ENCODE data around the gene MEAF6. TPM values are rescaled to one million over a fixed set of nuclear protein-coding genes. Genes with fewer than 3 reads are reported as not detected.
A peak's percentile ranks its signal among the peaks of the same experiment; 100 is the strongest.

MEAF6 gene
- total RNA-seq, 1 donor from 2014 or later, result 83.1 TPM

DNA sequence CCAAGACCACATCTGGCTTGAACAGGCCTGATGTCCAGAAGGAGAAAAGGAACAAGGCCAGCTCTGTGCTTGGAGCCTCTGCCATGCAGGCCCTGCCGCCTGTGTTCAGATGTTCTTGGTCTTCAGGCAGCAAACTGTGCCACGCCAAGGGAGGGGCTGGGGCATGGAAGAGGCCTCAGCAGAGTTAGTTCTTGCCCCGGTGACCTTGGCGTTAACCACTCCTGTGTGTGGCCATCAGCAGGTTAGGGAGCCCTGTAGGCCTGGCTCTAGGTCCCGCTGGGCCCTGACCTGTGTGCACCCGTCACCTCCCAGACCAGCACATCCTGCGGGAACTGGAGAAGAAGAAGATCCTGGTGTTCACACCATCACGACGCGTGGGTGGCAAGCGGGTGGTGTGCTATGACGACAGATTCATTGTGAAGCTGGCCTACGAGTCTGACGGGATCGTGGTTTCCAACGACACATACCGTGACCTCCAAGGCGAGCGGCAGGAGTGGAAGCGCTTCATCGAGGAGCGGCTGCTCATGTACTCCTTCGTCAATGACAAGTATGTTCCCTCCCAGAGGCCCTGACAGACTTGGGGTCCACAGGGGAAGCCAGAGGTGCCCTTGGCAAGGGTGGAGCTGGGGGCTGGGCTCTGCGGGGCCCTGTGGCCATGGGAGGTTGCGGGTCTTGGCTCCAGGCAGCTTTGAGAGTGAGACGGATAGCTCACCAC is 33.1 kb downstream of the MEAF6 start:
- H3K27ac Mint-ChIP-seq, result peak overlapping the region; percentile 56
- no peak overlapping the region for H3K4me3 Mint-ChIP-seq (ENCODE audit: low read depth)
- H3K9me3 Mint-ChIP-seq (ENCODE audit: low read depth), result no peaks in the 10 kb centered on the region
- H3K36me3 Mint-ChIP-seq (ENCODE audit: insufficient read depth), result peaks cover 6% of the 10 kb centered on the region
- DNase-seq (ENCODE audit: low spot score, unreplicated experiment), result no peak
- H3K4me1 Mint-ChIP-seq (ENCODE audit: low read depth), result peaks cover 2% of the 10 kb centered on the region
- TF ChIP-seq, protein P1, sequence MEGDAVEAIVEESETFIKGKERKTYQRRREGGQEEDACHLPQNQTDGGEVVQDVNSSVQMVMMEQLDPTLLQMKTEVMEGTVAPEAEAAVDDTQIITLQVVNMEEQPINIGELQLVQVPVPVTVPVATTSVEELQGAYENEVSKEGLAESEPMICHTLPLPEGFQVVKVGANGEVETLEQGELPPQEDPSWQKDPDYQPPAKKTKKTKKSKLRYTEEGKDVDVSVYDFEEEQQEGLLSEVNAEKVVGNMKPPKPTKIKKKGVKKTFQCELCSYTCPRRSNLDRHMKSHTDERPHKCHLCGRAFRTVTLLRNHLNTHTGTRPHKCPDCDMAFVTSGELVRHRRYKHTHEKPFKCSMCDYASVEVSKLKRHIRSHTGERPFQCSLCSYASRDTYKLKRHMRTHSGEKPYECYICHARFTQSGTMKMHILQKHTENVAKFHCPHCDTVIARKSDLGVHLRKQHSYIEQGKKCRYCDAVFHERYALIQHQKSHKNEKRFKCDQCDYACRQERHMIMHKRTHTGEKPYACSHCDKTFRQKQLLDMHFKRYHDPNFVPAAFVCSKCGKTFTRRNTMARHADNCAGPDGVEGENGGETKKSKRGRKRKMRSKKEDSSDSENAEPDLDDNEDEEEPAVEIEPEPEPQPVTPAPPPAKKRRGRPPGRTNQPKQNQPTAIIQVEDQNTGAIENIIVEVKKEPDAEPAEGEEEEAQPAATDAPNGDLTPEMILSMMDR (IDR thresholded peaks at IDR 0.05; ENCODE audit: unreplicated experiment), result no peak
- H3K27me3 Mint-ChIP-seq, result no peaks in the 10 kb centered on the region

DNA sequence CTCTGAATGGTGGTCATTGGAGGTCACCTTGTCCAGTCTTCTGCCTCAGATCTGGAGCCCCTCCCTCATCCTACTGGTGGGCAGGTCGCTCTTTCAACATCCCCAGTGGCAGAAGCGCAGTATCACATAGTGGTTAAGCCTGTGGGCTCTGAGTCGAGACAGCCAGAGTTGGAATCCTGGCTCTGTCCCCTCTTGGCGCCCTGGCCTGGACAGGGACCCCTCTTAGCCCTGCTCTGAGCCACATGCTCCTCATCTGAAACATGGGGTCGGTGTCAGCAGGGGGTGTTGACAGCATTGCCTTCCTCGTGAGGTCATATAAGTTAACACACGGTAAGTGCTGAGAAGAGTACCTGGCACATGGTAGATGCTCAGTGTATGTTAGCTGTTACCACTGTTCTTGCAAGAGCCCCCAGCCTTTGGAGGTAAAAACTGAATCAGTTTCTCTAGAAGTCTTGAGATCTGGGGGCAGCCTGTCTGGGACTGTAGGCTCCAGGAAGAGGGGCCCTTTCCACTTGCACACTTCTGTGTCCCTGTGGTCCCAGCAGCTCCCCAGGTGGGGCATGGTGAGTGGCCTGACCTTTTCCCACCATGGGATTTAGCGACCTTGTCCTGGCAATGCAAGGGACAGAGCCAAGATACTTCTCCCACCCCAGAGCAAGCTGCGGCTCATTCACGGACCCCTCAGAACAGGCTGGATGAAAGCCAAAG is 33.8 kb downstream of the MEAF6 start:
- TF ChIP-seq, protein P1 (IDR thresholded peaks at IDR 0.05; ENCODE audit: unreplicated experiment), result no peak
- Mint-ChIP-seq H3K4me1 (ENCODE audit: low read depth) (peaks cover 4% of the 10 kb centered on the region), H3K27me3 (no peaks in the 10 kb centered on the region), H3K36me3 (ENCODE audit: insufficient read depth) (peaks cover 6% of the 10 kb centered on the region), H3K9me3 (ENCODE audit: low read depth) (no peaks in the 10 kb centered on the region), H3K27ac (no peak overlapping the region), H3K4me3 (ENCODE audit: low read depth) (no peak overlapping the region)
- DNase-seq (ENCODE audit: low spot score, unreplicated experiment), result no peak

DNA sequence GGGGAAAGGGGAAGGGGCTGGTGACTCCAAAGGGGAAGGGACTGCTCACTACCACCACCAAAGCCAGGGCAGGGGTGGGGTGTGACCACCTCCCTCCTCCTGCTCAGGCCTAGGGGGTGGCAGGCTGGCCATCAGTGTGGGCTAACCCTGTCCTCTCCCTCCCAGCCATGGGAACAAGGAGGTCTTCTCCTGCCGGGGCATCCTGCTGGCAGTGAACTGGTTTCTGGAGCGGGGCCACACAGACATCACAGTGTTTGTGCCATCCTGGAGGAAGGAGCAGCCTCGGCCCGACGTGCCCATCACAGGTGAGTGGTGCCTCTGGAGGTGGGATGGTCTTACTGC is 34.5 kb downstream of the MEAF6 start:
- DNase-seq (ENCODE audit: low spot score, unreplicated experiment), result no peak
- peaks cover 6% of the 10 kb centered on the region for H3K4me1 Mint-ChIP-seq (ENCODE audit: low read depth)
- H3K9me3 Mint-ChIP-seq (ENCODE audit: low read depth), result no peaks in the 10 kb centered on the region
- TF ChIP-seq, protein P1 (IDR thresholded peaks at IDR 0.05; ENCODE audit: unreplicated experiment), result no peak
- no peak overlapping the region for H3K27ac Mint-ChIP-seq
- peaks cover 6% of the 10 kb centered on the region for H3K36me3 Mint-ChIP-seq (ENCODE audit: insufficient read depth)
- no peaks in the 10 kb centered on the region for H3K27me3 Mint-ChIP-seq
- no peak overlapping the region for H3K4me3 Mint-ChIP-seq (ENCODE audit: low read depth)

DNA sequence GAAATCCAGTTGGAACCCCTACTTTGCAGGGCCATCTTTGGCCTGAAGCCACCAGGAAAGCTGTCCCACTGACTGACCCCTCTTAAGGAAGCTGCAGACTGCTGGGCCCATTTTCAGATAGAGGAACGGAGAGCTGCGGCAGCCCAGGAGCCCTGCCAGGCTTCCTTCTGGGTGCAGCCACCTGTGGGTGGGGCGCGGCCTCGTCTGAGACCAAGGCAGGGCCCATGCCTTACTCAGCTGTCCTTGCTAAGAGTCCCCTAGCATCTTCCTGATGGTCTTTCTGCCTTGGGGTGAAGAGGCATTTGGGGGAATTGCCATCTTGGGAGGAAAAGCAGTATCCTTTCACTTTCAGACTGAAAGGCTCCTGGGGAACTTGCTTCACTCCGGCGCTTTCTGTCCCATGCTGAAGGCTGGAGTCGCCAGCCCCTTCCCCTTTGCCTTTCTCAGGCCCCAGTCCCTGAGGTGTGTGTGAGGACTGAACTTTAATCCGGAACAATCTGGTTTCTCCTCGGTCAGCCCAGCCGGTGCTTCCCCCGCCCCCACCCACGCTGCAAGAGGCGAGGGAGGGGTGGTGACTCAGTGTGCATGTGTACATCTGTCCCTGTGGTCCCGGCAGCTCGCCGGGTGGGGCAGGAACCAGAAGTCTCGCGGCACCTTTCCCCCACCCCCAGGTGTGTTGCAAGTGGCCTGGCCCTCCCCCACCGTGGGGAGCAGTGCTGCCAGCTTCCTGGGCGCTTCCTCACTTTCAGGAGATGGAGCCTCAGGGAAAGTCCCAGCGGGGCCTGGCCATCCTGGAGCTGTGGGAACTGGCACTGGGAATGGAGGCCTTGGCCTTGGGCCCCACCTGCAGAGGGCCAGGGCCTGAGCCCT is 35.1 kb downstream of the MEAF6 start:
- peak overlapping the region; percentile 64 for H3K27ac Mint-ChIP-seq
- no peaks in the 10 kb centered on the region for H3K9me3 Mint-ChIP-seq (ENCODE audit: low read depth)
- DNase-seq (ENCODE audit: low spot score, unreplicated experiment), result no peak
- TF ChIP-seq, protein P1 (IDR thresholded peaks at IDR 0.05; ENCODE audit: unreplicated experiment), result no peak
- H3K4me3 Mint-ChIP-seq (ENCODE audit: low read depth), result no peak overlapping the region
- no peaks in the 10 kb centered on the region for H3K27me3 Mint-ChIP-seq
- peaks cover 8% of the 10 kb centered on the region for H3K4me1 Mint-ChIP-seq (ENCODE audit: low read depth)
- peaks cover 6% of the 10 kb centered on the region for H3K36me3 Mint-ChIP-seq (ENCODE audit: insufficient read depth)

DNA sequence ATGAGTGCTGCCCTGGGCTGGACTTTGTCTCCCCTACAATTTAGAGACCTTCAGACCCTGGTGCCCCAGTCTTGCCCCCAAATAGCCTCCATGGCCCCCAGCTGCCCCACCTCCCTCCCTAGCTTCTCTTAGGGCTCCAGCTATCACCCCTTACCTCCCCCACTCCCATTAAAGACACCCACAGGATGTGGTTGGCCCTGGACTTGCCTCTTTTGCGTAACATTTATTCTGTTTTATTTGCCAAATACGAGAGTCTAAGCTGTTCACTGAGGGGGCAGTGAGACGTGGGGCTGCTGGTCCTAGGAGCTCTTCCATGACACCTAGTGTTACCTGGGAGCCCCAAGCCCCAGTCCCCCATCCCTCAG is 35.7 kb downstream of the MEAF6 start:
- no peak for DNase-seq (ENCODE audit: low spot score, unreplicated experiment)
- Mint-ChIP-seq H3K4me1 (ENCODE audit: low read depth) (peaks cover 9% of the 10 kb centered on the region), H3K36me3 (ENCODE audit: insufficient read depth) (peaks cover 6% of the 10 kb centered on the region), H3K9me3 (ENCODE audit: low read depth) (no peaks in the 10 kb centered on the region), H3K4me3 (ENCODE audit: low read depth) (no peak overlapping the region), H3K27ac (peak overlapping the region; percentile 64), H3K27me3 (peaks cover 2% of the 10 kb centered on the region)
- TF ChIP-seq, protein P1 (IDR thresholded peaks at IDR 0.05; ENCODE audit: unreplicated experiment), result no peak
